GM12874 (cell line): Measurements from ENCODE around the gene ADAMTSL3.

ENCODE experiments used
- CTCF ChIP-seq: IDR thresholded peaks from 2 replicates; pipeline ENCODE4 v1.5.1; 2011; ENCODE audit warnings: low read depth, mild to moderate bottlenecking, control low read depth, low read length, moderate library complexity; ENCODE audit not compliant: insufficient read depth

ADAMTSL3 gene

DNA sequence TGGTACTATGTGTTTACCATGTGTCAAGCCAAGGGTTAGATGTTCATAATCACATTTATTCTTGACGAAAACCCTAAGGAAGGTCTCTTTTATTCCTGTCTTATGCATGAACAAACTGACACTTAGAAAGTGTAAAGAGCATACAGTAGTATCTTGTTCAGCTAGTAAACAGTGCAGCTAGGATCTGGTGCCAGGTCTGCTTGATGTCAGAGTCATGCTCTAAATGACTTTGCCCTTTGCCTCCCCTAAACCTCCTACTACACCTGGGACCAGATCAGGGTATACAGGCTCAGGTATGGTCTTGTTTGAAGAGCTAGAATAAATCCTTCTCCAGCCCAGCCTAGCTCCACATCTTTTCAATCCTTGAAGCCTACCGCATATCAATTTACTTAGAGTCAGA is 232.4 kb downstream of the ADAMTSL3 start:
- no peak for TF ChIP-seq CTCF

DNA sequence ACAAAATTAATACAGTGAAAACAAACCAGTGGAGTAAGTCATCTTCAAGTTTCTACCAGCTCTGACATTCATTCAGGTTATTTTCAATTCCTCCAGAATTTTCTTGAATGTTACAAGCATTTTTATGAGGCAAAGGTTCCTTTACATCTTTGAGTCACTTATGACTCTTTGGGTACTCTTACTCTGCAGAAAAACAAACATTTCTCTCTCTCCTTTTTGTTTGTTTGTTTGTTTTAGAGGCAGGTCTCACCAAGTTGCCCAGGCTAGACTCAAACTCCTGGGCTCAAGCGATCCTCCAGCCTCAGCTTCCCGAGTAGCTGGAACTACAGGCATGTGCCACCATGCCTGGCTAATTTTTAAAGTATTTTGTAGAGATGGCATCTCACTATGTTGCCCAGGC is 233.5 kb downstream of the ADAMTSL3 start:
- TF ChIP-seq CTCF = no peak

DNA sequence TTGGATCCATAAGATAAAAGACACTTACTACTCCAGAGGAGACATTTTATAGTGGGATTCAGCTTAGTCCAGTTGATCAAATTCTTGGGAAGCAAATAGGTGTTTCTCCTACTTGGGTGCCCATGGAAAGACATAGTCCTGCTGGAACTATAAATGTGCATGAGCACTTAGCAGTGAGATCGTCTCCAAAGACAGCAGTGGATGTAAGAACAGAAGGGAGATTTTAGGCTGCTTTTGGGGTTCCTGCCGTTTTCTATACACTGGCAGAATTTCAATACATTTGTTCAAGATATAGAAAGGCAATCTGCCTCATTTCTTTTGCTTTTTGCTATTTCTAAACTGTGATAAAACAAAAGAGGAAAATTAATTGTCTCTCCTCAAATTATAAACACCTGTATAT is 234.0 kb downstream of the ADAMTSL3 start:
- no peak for TF ChIP-seq CTCF

DNA sequence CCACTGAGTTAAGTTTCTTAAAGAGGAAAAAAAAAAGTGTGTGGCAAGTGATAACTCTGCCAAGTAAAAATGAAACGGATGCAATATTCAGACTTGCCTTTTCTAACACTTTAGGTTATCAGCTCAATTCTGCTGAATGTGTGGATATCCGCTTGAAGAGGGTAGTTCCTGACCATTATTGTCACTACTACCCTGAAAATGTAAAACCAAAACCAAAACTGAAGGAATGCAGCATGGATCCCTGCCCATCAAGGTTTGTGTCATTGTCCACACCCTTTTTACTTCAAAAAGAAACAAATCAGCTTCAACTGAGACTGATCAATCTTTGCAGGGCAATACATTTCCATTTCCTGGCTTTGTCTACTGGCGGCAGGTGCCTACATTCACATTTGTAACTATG is 236.1 kb downstream of the ADAMTSL3 start:
- TF ChIP-seq CTCF = no peak

DNA sequence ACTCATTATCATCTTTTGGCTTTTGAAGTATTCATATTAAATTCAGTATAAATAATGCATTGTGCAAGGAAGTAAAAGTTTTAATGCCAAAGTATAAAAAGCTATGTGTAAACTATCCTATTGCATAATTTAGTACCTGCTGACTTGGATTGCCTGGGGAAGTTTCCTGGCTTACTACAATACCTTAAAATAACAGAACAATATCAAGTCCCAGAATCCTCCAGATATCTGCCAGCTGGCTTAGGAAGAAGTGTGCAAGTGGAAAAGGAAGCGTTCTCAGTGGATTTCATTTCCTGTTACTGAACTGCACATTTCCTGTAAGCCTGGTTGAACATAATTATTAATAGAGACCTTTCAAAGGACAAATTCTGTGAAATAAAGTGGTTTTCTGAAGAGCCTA is 236.7 kb downstream of the ADAMTSL3 start:
- no peak for TF ChIP-seq CTCF

DNA sequence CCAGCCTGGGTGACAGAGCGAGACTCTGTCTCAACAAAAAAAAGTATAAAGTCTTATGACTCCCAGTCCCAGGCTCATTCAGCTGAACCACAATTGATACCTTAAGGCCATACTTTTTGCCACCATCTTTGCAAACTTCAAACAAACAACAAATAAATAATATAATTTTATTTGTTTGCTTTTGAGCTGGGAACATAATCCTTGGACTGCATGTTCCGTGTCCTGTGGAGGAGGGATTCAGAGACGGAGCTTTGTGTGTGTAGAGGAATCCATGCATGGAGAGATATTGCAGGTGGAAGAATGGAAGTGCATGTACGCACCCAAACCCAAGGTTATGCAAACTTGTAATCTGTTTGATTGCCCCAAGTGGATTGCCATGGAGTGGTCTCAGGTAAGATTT is 238.6 kb downstream of the ADAMTSL3 start:
- no peak for TF ChIP-seq CTCF

GRCh38 chr15:83893308-83893707 is 239.4 kb downstream of the ADAMTSL3 start:
- no peak for TF ChIP-seq CTCF

- TF ChIP-seq CTCF = no peak
Measured at GRCh38 chr15:83897037-83897436, 243.1 kb downstream of the ADAMTSL3 start.
